GM18520 (cell line): ENCODE measurements around the gene ZDHHC8.
A peak's percentile ranks its signal among the peaks of the same experiment; 100 is the strongest.

Source experiments
- ATAC-seq: cut with Tn5 transposase; IDR thresholded peaks from one replicate; pipeline ENCODE4 v1.9.1; 2021; ENCODE audit not compliant: unreplicated experiment

ZDHHC8 gene

DNA sequence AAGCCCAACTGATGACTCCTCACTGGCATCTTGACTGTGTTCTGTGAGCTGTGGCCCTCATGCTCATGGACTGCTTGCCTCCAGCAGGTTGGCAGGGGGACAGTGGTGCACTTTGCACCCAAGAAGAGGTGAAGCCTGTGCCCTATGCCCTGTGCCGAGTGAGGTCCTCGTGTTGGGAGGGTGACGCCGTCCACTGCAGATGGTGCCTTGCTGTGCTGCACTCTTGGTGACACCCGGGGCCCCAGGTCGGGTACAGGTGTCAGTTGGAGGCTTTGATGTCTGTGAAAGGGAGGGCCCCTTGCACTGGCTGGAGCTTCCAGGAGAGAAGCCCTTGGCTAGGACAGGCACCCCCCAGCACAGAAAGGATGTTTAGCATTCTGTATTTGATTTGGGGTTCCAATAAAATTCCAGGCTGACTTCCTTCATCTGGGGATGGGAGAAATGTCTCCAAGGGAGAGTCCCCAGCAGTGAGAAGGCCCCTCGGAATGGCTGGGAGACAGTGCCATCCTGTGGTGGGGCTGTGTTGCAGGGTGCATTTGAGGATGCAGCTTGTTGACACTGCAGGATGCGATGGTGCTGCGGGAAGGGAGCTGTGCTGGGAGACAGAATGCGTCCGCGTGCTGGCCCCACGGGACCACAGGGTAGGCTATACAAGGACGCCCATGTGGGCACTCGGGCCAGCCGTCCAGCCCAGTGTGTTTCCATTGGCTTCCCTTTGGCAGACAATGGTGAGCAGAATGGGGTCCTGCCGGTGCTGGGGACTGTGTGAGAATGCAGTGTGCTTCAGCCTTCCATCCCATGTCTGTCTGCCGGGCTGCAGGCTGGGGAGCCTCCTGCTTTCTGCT, 2.5 kb upstream of the ZDHHC8 start:
- no peak for ATAC-seq

GRCh38 chr22:20129747-20130014, 1.9 kb upstream of the ZDHHC8 start:
- no peak for ATAC-seq

DNA sequence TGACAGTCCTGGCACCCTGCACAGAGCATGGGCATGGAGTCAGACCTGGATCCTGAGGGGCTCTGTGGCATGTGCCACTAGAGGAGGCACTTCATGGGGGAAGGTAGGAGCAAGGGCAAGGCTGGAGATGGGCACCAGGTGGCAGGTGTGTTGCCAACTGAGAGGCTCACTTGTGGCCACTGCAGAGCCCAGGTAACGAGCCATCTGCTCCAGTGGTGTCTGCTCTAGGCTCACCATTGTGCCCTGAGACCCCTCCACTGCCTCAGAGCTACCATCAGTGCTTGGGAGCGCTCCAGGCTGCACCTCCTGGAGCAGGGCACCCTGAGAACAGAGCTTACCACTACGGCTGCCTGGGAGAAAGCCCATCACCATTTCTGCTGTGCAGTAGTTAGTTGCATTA, 1.3 kb upstream of the ZDHHC8 start:
- ATAC-seq = no peak

DNA sequence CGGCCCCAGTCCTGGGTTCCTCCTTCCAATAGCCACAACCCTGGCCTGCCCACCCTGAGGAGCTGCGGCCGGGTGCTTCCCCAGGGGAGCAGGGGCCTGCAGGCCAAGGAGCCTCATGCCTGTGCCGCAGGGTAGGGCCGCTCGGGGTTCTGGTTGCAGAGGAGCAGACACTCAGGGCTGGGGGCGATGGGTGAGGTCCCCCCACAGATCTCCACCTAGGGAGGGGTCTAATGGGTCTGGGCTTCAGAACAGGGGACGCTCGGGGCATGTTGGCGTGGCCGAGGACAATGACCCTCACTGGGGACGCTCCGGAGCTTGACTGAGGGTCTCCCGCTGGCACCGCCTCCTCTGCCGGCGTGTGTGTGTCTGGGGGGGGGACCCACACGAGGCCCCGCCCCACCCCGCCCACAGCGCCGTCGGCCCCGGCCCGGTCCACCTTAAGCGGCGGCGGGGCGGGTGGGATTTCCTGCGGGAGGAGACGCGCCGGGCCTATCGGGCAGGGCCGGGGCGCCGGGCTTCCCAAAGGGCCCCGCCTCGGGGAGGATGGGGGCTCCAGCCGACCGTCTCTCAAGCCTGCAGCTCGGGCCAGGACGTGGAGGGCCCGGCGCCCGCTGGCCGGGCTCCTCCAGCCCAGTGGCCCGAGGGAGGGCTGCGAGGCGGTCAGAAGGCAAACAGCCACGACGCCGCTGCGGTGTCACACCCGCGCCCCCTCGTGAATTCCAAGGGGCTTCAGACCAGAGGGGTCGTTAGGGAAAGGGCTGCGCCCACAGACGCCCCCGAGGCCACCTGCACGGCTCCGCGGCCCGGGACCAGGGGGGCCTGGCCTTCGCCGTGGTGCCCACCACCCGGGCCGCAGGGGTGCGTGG, 640 bp upstream of the ZDHHC8 start:
- peak; percentile 41 for ATAC-seq

DNA sequence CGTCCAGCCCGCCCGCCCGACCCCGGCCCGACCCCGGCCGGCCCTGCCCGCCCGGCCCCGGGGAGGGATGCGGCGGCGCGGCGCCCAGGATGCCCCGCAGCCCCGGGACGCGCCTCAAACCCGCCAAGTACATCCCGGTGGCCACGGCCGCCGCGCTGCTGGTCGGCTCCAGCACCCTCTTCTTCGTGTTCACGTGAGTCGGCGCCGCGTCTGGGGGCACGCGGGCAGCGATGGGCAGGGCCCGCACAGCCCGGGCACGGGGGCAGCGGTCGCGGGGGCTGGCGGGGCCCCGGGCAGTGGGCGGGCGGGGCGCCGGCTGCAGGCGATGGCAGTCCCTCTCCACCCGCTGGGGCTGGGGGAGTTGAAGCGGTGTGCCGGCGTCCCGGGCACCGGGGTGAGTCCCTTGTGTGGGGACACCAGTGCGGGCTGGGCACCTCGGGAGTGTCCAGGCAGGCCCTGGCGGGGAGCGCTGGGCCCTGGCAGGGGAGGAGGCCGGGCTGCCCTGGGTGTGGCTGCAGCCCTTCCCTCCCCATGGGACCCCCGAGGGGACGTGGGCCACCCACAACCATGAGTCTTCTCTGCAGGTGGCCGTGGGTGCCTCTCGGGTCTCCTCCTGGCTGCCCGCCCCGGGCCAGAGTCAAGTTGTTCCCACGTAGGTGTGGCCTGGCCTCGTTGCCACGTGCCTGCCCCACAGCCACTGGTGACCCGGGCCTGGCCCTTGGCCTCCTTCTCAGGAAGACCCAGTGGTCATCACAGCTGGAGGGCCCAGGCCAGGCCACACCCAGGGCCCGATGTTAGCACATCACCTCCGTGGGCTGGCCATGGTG, 468 bp downstream of the ZDHHC8 start:
- ATAC-seq = no peak

- no peak for ATAC-seq
These were observed 1.2 kb downstream of the ZDHHC8 start for GRCh38 chr22:20132686-20133246.

DNA sequence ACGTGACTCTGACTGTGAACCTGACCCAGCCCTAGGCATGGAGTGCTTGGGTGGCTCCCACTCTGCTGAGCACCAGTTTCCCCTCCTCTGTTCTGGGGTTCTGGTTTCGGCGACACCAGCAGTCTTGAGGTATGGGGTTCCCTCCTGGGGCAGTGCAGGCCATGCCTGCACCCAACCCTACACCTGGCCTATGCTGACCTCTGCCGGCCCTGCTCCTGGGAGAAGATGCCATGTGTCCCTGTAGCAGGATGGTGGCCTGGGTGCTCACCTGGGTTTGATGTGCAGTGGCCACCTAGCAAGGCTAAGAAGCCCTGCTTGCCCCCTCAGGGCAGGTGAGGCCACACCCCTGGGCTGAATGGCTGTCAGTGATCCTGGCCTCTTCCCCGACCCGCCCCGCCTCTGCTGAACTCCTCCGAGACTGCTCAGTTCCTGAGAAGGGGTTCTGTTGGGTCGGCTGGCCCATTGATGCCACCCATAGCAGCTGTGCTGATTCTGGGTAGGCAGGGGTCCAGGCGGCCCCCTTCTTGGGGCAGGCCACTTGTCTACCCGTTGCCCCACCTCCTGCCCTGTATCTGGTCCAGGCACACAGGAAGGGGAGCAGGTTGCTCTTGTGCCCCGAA, 2.4 kb downstream of the ZDHHC8 start:
- no peak for ATAC-seq

GRCh38 chr22:20135265-20135664, 3.7 kb downstream of the ZDHHC8 start:
- no peak for ATAC-seq

- ATAC-seq = no peak
These were observed 4.4 kb downstream of the ZDHHC8 start for GRCh38 chr22:20135806-20136602.

DNA sequence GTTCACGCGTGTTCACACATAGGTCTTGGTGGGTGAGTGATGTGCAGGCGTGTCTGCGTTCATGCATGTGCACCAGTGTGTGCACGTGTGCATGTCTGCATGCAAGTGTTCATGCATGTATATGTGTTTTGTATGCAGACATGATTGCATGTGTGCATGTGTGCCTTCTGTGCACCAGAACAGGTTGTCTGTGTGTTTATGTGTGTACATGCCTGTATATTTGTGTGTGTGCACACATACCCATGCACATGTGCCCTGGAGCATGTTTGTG, 4.9 kb downstream of the ZDHHC8 start:
- no peak for ATAC-seq

DNA sequence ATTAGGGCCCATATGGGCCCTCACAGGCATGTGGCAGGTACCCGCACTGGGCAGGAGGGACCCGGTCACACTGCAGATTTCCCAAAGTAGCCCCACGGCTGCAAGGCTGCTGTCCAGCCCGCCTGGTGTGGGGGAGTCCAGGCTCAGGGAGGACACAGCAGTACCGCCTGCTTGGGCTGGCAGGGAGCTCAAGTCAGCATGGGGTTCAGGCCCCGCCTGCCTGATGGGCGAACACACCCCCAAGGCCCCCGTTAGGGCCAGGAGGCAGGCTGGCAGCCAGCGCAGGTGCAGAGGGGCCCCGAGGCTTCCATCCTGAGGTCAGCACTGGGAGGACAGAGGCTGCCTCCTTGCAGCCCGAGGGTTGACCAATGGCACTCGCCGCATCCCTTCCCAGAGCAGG, 5.5 kb downstream of the ZDHHC8 start:
- ATAC-seq = no peak

DNA sequence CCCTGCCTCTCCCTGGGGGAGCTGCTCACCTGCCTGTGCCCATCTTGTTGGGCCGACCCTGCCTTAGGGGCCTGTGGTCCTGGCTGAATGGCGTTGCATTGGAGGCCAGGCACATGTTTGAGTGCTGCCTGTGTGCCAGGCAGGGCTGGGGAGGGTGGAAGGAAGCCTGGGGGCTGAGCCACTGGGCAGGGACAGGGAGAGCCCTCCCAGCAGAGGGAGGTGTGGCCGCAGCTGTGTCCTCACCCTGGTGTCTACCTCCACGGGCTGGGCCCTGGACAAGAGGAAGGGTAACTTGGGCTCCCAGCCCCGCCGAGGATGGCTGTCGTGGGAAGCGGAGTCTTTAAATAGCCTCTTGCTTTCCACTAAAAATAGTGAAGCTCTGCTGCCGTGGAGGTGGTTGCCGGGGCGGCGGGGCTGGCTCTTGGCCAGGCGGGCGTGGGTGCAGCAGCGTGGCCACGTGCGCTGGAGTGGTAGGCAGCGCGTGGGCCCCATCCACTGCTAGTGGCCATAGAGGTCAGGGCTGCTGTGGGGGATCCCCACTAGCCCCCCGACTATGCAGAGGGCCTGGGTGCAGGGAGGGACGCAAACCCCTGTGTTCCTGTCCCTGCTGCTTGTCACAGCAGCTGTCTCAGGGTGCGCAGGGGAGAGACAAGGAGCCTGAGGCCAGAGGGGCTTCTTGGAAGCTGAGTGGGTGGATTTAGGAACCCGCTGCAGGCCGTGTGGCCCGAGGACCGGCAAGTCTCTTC, 6.2 kb downstream of the ZDHHC8 start:
- ATAC-seq = no peak

- ATAC-seq = no peak
These were observed 6.8 kb downstream of the ZDHHC8 start for GRCh38 chr22:20138417-20138738.

DNA sequence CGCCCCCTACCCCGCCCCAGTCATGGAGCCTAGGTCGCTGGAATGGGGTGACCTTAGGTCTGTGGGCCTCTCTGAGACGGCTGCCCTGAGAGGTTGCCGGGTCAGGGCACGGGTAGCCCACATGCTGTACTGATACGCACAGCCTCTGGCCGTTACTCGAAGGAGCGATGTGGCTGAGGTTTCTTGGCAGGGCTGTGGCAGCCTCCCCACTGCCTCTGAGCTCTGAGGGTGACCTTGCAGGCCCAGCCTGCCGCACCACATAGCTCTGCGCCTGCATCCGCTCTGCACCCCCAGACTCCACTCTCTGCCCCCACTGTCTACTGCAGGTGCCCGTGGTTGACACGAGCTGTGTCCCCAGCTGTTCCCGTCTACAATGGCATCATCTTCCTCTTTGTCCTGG, 7.3 kb downstream of the ZDHHC8 start:
- ATAC-seq = no peak

- ATAC-seq = no peak
These were observed 7.9 kb downstream of the ZDHHC8 start for GRCh38 chr22:20139391-20140106.

- no peak for ATAC-seq
These were observed 8.5 kb downstream of the ZDHHC8 start for GRCh38 chr22:20140107-20140445.

GRCh38 chr22:20140521-20140964, 8.9 kb downstream of the ZDHHC8 start:
- no peak for ATAC-seq

- no peak for ATAC-seq
These were observed 9.8 kb downstream of the ZDHHC8 start for GRCh38 chr22:20141186-20142077.
